Activated CD8-positive, alpha-beta memory T cell treated with anti-CD3 and anti-CD28 coated beads, Interleukin-2, amount 50 U/mL, for 24 hours (primary cell): Measurements from ENCODE around the gene GREB1L.
"Not testable (repeated sequence)": the region's sequence is repeated elsewhere in the genome, so short reads cannot be mapped to it uniquely, and the experiment has no call there.

ENCODE experiments used
- DNase-seq: peaks from one replicate; pipeline ENCODE4 v3.0.0-alpha.2; 2020; ENCODE audit errors: extremely low read depth

The GREB1L gene

DNA sequence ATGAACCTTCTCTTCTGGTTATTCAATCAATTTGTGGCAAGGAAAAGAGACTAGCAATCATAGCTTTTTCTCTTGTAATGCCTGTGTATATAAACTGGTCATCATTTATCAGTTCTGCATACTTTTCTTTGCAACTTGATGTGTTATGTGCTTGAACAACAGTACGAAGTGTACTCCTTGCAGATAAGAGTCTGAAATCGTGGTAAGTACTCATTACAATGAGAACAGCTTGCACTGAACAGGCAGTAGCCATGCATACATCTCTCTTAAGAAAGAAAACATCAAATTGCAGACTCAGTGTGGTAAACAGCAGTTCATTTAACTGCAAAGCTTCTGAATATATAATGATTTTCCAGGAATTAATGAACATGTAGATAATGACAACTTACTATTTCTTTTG is 64.3 kb downstream of the GREB1L start:
- no peak for DNase-seq

DNA sequence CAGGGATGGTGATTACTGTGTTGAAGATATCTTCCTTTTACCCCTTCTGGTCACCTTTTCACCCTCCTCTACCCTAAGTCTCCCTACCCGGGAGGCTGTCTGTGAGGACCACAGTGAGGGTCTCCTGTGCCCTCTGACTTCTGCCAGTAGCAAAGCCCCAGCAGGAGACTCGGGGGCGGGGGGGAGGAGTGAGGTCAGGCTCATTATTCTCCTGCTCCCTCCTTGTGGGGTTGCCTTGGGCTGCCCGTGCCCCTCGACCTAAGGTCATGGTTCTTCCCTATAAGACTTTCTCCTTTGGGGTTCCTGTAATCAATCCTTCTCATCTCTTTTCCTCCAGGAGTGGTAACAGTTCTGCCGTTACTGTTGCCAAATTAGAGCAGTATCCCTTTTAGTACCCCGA is 65.5 kb downstream of the GREB1L start:
- DNase-seq: no peak

DNA sequence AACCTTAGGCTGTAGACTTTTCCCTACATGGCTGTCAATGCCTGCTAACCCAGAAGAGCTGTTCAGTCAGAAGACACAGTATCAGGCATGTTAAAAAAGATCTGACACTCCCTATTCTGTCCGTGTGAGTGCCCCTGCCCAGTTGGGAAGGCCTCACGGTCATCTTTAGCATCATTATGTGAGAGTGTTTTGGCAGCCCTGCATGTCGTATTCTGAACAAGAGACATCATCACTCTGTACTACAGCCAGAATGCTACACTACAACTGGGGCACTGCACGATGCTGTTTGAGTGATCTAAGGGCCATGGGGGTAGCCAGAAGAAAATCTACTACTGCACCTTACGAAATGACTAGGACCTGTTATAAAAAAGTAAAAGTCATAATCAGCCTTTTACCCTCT is 67.2 kb downstream of the GREB1L start:
- DNase-seq: no peak

DNA sequence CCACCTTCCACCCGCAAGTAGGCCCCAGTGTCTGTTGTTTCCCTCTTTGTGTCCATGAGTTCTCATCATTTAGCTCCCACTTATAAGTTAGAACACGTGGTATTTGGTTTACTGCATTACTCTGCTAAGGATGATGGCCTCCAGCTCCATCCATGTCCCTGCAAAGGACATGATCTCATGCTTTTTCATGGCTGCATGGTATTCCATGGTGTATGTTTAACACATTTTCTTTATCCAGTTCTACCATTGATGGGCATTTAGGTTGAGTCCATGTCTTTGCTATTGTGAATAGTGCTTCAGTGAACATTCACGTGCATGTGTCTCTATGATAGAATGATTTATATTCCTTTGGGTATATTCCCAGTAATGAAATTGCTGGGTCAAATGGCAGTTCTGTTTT is 69.9 kb downstream of the GREB1L start:
- not testable (repeated sequence) for DNase-seq

DNA sequence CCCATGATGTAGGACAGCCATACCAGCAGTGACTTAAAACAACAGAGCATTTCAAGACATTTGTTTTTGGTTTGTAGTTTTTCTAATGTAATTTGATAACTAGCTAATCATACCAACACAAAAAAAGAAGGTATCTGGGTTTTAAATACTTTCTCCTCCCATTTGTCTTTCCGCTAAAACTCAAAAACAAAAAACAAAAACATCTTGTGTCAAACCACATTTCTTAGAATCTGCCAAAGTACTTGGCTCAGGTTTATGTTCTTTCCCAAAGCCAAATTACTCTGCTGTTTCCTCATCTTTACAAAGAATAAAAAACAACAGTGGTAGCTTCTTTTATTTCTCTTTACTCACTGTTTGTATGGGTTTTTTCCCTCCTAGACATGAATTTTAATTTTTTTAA is 71.5 kb downstream of the GREB1L start:
- no peak for DNase-seq

DNA sequence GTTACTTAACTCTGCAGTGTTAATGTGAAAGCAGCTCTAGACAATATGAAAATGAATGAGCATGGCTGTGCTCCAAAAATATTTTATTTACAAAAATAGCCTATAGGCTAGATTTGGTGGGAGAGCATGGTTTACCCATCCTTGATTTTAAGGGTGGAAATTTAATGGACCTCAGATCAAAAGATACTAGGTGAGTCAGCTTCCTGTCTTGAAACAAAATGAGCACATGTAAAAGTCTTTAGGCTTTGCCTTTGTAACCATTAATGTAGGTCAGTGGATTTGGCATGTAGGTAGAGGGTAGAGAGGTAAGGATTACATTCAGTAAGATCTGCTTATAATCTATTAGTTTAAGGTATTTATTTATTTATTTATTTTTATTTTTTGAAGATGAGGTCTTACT is 72.7 kb downstream of the GREB1L start:
- DNase-seq: no peak

DNA sequence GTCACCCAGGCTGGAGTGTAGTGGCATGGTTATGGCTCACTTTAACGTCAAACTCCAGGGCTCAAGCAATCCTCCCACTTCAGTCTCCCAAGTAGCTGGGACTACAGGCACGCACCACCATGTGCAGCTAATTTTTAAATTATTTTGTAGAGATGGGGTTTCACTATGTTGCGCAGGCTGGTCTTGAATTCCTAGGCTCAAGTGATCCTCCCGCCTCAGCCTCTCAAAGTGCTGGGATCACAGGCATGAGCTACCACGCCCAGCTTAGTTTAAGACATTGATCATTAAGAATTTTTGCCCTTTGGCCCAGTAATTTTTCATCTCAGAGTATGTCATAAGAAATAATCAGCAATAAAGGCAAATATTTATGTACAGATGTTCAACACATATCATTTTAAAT is 73.1 kb downstream of the GREB1L start:
- DNase-seq: not testable (repeated sequence)

DNA sequence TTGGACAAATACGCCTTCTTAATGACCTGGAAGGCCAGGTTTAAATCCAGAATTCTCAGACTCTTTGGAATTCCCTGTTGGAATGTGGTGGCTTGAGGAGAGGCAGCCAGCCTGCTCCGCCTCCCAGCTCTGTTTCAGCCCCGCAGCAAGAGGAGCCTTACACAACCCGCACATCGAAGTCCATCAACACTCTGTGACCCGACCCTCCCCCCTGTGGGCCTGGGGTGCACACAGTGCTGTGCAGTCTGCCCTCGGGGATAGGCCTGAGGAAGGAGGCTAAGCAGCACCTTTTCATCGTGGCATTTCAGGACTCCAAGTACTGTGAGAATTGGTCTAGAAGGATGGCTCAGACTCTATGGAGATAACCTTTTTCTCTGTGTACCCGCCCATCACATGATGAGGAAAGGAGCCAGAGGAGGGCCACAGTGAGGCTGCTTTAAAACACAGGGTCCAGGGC is 73.7 kb downstream of the GREB1L start:
- DNase-seq: no peak

DNA sequence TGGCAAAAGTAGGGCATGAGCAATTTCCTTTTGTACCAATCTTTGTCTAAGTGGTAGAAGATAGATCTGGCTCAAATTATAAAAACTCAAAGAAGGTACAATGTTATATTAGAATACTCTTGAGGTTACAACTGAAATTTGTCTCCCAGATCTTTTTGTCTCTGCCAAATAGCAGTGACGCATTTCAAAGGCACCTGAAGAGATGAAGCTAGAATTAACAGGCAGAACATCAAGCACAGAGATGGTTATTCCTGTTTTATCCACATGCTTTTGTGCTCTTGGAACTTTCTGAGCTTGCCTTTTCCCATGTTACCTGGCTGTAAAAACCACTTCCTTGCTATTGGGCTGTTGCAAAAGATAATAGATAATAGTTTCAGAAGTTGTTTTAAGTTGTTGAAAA is 74.3 kb downstream of the GREB1L start:
- no peak for DNase-seq

DNA sequence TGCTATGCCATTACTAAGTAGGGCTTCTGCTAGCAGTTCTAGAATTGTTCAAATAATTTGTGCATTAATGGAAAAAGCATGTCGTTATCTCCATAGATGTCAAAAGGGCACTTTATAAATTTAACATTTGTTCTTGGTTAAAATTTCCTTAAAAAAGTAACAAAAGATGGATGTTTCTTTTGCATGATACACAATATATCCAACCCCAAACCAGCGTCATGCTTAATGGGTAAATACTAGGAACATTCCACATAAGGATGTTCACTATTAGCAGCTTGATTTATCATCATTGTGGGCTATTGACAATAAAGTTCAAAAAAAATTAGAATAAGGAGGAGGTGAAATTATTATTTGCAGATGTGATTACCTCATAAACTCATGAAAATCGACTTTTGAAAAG is 79.7 kb downstream of the GREB1L start:
- no peak for DNase-seq

DNA sequence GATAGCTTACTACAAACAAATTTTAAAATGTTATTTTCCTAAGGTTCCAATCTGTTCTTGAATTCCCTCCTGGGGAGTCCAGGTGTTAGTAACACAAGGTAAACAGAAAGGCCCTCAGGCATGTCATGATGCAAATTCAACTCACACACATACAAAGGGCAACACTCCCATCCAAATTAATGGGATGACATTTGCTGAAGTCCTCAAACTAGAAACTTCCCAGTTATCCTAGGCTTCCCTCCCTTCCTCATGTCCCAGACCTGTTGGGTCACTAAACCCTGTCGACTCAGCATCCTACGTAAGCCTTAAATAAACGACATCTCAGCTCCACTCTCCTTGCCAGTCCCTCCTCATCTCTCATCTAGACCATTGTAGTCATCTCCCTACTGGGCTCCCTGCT is 85.1 kb downstream of the GREB1L start:
- DNase-seq: no peak

DNA sequence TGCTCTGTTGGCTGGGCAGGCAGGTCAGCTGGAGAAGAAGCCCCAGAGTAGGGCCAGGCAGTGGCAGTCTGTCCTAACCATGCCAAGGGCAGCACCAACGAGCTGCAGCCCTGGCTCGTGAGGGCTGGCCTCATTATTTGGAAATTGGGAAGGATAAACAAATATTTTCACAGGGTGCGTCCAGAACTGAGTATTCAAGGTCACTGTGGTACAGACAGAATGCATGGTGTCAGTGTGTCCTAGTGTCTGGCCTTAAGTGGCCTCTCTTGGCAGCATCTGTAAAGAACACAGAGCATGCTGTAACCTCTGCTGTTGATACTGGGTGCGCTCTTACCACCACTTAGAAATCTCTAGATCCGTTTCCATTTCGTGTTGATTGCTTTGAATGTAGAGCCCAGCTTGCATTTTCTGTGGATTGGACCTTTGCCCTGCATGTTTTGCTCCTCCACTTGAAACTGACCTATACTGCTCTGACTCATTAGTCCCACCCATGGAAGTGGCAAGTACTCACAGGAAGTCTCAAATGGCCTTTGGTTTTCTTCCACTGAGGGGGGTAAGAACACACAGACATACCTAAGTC is 88.2 kb downstream of the GREB1L start:
- no peak for DNase-seq

DNA sequence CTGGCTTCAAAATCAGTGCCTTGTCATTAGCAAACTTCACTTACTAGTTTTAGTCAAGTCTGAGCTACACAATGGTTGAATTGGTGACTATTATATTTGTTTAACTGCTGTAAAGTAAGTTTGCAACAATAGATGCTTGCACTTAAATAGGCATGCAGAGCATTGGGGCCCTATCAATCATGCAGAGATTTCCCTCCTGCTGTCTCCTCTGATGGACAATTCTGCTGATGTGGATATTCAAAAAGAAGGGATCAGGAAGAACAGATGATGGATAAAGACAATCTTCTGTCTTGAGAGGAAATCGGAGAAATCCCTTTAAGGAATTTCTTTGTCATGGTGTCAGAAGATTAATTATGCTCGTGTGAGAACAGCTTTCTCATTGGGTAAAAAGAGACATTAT is 89.0 kb downstream of the GREB1L start:
- no peak for DNase-seq

DNA sequence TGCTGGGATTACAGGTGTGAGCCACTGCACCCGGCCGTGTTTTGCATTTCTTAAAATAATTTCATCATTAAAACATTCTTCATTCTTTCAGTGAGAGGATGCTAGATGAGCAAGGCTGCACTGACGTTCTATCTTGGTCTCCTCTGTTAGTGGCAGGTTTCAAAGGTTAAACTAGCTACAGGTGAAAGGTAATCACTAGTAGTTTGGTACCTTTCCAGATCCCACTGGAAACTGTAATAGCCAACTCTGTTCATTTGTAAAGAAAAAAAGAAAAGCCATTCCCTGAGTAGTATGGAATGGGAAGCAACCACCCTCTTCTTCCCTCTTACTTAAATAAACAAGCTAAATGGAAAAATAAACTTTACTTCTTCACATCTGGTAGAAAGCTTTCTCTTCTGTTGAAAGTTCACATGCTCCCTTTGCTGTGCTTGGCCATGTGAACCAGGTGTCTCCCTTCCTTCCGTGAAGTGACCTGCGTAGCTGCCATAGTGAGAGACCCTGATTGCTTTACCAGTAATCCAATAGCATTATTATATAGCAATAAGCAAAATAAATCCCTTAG is 94.0 kb downstream of the GREB1L start:
- DNase-seq: no peak

DNA sequence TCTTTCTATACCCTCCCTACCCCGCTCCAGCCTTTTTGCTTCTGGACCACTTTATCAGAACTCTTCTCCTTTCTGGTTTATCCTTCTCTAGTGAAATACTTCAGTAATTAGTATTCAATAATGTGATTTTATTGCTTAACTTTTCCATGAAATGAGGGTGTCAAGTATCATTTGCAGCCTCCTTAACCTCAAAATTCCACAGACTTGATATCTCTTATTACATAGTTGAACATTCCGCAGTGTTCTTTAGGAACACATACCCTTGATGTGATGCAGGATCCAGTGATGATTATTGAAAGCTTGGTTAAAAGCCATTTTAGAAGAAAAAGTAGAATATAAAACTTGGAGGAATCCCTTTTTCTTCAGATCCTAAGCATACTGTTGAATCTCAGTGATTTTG is 94.8 kb downstream of the GREB1L start:
- DNase-seq: no peak

DNA sequence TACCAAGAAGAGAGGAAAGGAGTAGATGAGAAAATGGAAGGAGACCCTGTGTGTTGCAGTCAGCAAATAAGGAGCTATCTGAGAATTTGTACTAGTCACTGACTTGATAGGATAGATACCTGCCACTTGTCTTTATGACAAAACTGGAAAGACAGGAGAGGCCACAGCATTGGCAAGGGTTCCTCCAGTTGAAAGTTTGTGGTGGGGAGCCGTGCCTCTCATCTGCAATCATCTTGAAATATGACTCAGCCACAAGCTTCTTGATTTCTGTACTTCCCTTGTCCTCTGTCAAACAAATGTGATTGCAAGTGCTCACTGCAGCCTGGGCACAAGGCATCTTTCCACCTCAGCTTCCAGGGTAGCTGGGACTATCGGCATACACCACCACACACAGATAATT is 99.1 kb downstream of the GREB1L start:
- DNase-seq: no peak

DNA sequence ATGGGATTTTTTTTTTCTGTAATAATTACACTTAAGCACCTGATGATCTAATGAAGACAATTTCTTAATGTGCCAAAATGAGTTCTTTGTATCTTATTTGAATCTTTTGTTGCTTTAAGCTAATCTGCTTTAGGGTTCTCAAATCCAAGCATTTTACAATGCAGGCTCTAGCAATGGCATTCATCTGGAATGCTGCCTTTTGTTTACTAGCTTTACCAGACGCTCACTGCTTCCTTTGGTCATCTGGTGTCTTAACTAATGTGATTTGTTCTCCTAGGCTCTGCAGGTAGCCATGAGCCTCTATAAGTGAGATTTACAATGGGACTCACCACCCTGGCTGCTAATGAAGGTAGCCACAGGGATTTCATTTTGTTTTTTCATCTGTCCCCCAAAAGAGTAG is 100.3 kb downstream of the GREB1L start:
- no peak for DNase-seq

DNA sequence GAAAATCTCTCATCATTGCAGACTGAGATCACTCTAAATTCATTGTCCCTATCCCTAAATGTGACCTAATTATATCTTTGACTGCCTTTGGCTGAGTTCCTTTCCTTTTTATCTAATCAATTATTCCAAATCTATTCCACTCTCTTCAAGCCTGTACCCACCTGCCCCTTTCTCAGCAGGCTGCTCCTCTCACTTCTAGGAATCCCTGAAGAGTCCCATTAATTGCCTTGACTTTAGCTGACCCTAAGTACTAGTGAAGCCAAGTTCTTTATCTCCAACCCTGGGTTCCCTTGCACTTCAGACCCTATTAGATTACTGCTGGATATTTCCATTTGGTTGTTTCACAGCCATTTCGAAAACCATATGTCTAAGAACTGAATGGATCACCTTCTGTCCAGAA is 102.8 kb downstream of the GREB1L start:
- no peak for DNase-seq

DNA sequence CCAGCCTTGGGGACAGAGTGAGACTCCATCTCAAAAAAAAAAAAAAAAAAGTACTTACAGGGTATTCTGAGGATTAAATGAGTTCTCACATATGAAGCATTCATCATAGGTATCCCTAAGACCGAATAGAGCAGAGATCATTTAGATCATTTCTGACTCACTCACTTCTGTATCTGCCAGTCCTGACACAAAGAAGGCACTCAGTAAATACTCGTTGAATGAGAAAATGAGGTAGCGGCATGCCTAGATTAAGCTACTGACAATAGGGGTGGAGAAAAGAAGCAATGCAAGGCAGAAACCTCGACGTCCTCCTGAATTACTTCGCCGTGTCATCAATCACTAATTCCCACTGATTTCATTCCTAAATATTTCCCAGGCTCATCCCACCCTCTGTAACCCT is 103.8 kb downstream of the GREB1L start:
- no peak for DNase-seq

DNA sequence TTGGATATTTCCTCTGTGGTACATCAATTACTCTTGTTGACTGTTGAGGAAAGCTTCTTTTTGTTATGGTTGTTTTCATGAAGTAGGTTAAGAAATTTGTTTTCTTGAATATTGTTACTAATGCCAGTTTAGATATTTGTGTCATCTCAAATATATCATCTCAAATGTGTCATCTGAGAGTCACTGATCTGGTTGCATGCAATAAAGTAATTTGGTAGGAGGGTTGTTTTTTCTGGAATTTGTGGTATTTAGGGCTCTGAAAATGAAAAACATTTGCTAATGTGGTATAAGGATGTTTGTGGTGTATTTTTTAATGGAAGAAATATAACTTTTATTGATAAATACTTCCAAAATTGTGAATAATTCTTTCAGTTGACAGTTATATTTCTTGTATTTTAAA is 117.7 kb downstream of the GREB1L start:
- DNase-seq: no peak

DNA sequence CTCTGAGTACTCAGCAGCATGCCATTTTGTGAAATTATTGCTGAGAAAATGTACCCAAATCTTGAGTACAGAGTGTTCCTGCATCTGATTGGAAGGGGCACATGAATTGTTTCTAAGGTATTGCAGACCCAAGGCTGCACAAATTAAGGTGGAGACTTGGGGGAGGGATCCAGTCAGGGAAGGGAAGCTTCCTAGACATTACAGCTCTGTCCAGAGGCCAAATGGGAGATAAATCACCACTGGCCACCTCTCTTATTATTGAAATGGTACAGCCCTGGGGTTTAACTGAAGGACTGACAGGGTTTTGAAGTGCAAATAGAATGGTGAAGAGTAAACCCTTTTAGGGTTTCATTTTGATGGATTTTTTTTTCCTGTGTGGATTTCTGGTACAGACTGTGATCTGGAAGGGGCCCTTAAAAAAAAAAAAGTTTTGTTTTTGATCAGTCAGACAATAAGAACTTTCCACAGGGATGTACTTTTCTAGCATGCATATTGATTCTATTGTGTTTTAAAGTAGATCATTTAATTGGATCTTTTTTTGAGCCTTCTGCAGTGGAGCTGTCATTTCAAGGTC is 119.4 kb downstream of the GREB1L start:
- no peak for DNase-seq

DNA sequence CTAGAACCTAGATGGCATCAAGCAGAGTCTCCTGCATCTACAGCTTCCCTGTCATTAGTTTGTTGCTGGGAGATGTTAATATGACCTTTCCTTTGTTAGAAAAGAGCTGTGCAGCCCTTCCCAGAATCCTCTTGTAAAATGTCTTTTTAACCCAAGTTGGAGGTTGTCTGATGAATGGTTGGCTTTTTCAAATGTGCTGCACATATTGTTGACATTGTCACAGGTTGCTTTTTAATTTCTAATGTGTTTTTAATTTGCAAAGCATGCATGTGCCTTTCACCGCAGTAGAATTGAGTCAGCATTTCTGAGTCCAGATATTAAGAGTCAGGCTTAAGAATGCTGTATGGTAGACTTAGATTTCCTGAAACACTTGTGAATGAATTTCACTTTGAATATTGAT is 120.8 kb downstream of the GREB1L start:
- no peak for DNase-seq

DNA sequence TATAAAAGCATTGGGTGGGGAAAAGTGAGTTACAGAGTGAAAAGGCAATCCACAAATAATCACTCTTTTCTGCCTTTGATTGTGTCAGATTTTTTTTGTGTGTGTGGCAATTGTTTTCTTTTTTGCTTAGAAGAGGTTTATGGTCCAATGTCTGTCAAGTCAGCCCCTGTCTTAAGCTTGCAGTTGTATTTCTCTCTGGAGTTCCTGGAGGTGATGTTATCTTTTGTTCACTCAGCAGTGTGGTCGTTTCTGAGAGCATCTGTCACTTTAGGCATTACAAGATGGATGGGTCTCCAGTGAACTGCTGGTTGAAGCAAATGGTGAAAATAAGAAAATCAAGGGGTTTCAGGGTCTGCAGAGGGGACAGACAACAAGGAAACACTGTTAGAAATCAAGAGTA is 121.3 kb downstream of the GREB1L start:
- no peak for DNase-seq

DNA sequence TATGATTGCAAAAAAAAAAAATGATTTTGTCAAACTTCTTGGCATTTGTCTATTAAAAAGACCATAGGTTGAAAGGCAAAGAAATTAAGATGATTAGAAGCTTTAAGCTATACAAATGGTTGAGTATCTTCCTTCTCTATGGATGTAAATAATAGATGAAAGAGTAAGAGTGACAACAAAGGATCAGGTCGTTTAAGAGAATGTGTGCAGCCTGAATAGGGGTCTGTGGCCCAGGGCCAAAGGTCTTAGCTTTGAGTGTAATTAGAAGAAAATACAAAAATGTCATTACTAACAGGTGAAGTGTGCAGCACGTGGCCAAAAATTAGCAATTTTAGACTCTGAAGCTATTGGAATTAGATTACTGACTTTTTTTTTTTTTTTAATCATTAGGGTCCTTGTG is 122.4 kb downstream of the GREB1L start:
- DNase-seq: no peak
